Liver (tissue), 9 donors: ENCODE data around the gene EZR. TPM values are rescaled to one million over a fixed set of nuclear protein-coding genes. Genes with fewer than 3 reads are reported as not detected.

ENCODE experiments used
- DNase-seq: peaks from one replicate; pipeline ENCODE4 v3.0.0-alpha.2; 2017; ENCODE audit warnings: low spot score
- H3K27ac ChIP-seq, 2 donors: one replicate each; pipeline ENCODE4 v1.7.0; 2013; ENCODE audit warnings: inconsistent platforms in 2 of 2, low read length in 2 of 2, control low read depth in 1 of 2, low read depth in 1 of 2, mild to moderate bottlenecking in 1 of 2
- H3K27me3 ChIP-seq, 4 donors: one replicate each; pipeline versions ENCODE4 v1.6.1 to v1.7.0; 2013; ENCODE audit warnings: low read length in 3 of 4, inconsistent platforms in 1 of 4, mild to moderate bottlenecking in 1 of 4, moderate library complexity in 1 of 4; ENCODE audit not compliant: control insufficient read depth in 4 of 4, insufficient read depth in 4 of 4
- H3K36me3 ChIP-seq, 4 donors: one replicate each; pipeline versions ENCODE4 v1.6.1 to v1.7.0; 2013; ENCODE audit warnings: low read length in 3 of 4, mild to moderate bottlenecking in 3 of 4, low read depth in 1 of 4, moderate library complexity in 1 of 4; ENCODE audit not compliant: control insufficient read depth in 4 of 4, insufficient read depth in 3 of 4
- H3K4me1 ChIP-seq, 4 donors: one replicate each; pipeline versions ENCODE4 v1.6.1 to v1.7.0; 2013; ENCODE audit warnings: low read length in 3 of 4, mild to moderate bottlenecking in 3 of 4, moderate library complexity in 1 of 4; ENCODE audit not compliant: control insufficient read depth in 4 of 4, insufficient read depth in 4 of 4
- H3K4me3 ChIP-seq, 3 donors: one replicate each; pipeline versions ENCODE4 v1.6.1 to v1.7.0; 2013; ENCODE audit warnings: low read length in 3 of 3, control low read depth in 1 of 3, low read depth in 1 of 3, mild to moderate bottlenecking in 1 of 3
- H3K9ac ChIP-seq, 2 donors: one replicate each; pipeline ENCODE4 v1.7.0; 2013; ENCODE audit warnings: low read length in 2 of 2, mild to moderate bottlenecking in 2 of 2, moderate library complexity in 2 of 2, control low read depth in 1 of 2, low read depth in 1 of 2
- H3K9me3 ChIP-seq, 4 donors: one replicate each; pipeline versions ENCODE4 v1.6.1 to v1.7.0; 2013; ENCODE audit warnings: low read length in 3 of 4; ENCODE audit not compliant: control insufficient read depth in 4 of 4
- CTCF ChIP-seq: fragments of 150-350 bp; IDR thresholded peaks from 2 replicates; pipeline ENCODE4 v1.5.1; 2017; ENCODE audit warnings: improper control_type of control experiment, low read depth, low read length; ENCODE audit not compliant: missing input control
- FOXA1 ChIP-seq: IDR thresholded peaks from 2 replicates; pipeline ENCODE4 v1.6.1; 2016; ENCODE audit warnings: antibody characterized with exemption
- FOXA2 ChIP-seq: IDR thresholded peaks from 2 replicates; pipeline ENCODE4 v1.6.1; 2016; ENCODE audit warnings: antibody characterized with exemption
- GABPA ChIP-seq, 2 donors: IDR thresholded peaks in 1 of 2; conservative IDR thresholded peaks in 1 of 2; 2 replicates each; pipeline ENCODE4 v1.6.1; 2016; ENCODE audit warnings: antibody characterized with exemption in 2 of 2, mild to moderate bottlenecking in 1 of 2, moderate library complexity in 1 of 2
- HNF4A ChIP-seq, 2 donors: conservative IDR thresholded peaks; 2 replicates each; pipeline ENCODE4 v1.6.1; 2016; ENCODE audit warnings: antibody characterized with exemption in 2 of 2, mild to moderate bottlenecking in 2 of 2
- HNF4G ChIP-seq: IDR thresholded peaks from 2 replicates; pipeline ENCODE4 v1.6.1; 2016; ENCODE audit warnings: antibody characterized with exemption
- MAX ChIP-seq: IDR thresholded peaks from 2 replicates; pipeline ENCODE4 v1.6.1; 2016; ENCODE audit warnings: antibody characterized with exemption
- NR2F2 ChIP-seq: IDR thresholded peaks from 2 replicates; pipeline ENCODE4 v1.6.1; 2016; ENCODE audit warnings: antibody characterized with exemption
- RAD21 ChIP-seq, 2 donors: IDR thresholded peaks; 2 replicates each; pipeline ENCODE4 v1.6.1; 2016; ENCODE audit warnings: antibody characterized with exemption in 2 of 2, mild to moderate bottlenecking in 2 of 2
- RXRA ChIP-seq, 2 donors: IDR thresholded peaks; 2 replicates each; pipeline ENCODE4 v1.6.1; 2017 to 2018; ENCODE audit warnings: antibody characterized with exemption in 2 of 2, mild to moderate bottlenecking in 1 of 2
- SP1 ChIP-seq: IDR thresholded peaks from 2 replicates; pipeline ENCODE4 v1.6.1; 2018; ENCODE audit warnings: antibody characterized with exemption, mild to moderate bottlenecking
- TAF1 ChIP-seq: conservative IDR thresholded peaks from 2 replicates; pipeline ENCODE4 v1.6.1; 2016; ENCODE audit warnings: antibody characterized with exemption, mild to moderate bottlenecking
- YY1 ChIP-seq: IDR thresholded peaks from 2 replicates; pipeline ENCODE4 v1.6.1; 2016; ENCODE audit warnings: antibody characterized with exemption, mild to moderate bottlenecking
- WGBS: extraction: QIAGEN DNeasy Blood & Tissue Kit; methylation state at CpG from one replicate; pipeline ENCODE4 v1.1.7; 2013; 5-methylcytosine and 5-hydroxymethylcytosine counted together
- polyA plus RNA-seq, 2 donors: library from polyadenylated mRNA; stranded (reverse) in 1 of 2; unstranded in 1 of 2; fragments of 200-250 nt in 1 of 2; fragments of >200 nt in 1 of 2; fragmentation: Nextera tagmentation in 1 of 2; extraction: Ambion mirVana in 1 of 2; gene quantifications; one replicate each; pipeline versions ENCODE4 v1.2.1 to v1.2.3, GENCODE V29; 2013 to 2015
- total RNA-seq, 2 donors: library from RNA; depleted of rRNA; stranded (reverse); fragments of >200 nt; gene quantifications; one replicate each; pipeline ENCODE4 v1.2.3, GENCODE V29; 2014
- TF ChIP-seq, protein P1 (sequence below): IDR thresholded peaks from 2 replicates; pipeline ENCODE4 v1.6.1; 2016; ENCODE audit warnings: antibody characterized with exemption
- TF ChIP-seq, protein P2 (sequence below): IDR thresholded peaks from 2 replicates; pipeline ENCODE4 v1.6.1; 2016; ENCODE audit warnings: antibody characterized with exemption
- donor health status: healthy.
- donor health status: healthy.
- donor health status: healthy.
- donor health status: healthy.
- donor health status: healthy.

Gene EZR
- total and polyA plus RNA-seq, 4 donors = 22.0 to 35.4 (median 25.4) TPM

DNA sequence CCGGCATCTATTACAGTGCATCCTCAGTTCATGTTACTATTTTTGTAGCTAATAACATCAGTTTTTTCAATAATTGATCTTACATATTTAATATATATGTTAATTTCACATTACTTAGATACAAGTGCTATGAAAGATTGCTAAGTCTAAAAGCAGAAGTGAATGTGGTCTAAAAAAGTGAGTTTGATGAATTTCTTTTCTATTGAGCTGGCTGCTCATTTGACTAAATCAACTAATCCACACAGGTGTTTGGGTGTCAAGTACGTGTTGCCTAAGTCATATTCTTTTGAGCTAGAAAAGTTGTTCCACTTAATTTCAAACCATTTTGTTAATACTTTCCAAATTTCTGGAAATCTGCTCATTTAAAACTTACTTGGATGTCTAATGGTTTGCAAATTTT is 46.6 kb upstream of the EZR start (continued):
- TF ChIP-seq, protein P1, sequence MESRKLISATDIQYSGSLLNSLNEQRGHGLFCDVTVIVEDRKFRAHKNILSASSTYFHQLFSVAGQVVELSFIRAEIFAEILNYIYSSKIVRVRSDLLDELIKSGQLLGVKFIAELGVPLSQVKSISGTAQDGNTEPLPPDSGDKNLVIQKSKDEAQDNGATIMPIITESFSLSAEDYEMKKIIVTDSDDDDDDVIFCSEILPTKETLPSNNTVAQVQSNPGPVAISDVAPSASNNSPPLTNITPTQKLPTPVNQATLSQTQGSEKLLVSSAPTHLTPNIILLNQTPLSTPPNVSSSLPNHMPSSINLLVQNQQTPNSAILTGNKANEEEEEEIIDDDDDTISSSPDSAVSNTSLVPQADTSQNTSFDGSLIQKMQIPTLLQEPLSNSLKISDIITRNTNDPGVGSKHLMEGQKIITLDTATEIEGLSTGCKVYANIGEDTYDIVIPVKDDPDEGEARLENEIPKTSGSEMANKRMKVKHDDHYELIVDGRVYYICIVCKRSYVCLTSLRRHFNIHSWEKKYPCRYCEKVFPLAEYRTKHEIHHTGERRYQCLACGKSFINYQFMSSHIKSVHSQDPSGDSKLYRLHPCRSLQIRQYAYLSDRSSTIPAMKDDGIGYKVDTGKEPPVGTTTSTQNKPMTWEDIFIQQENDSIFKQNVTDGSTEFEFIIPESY = no peak
- no peak for TF ChIP-seq HNF4A (conservative IDR thresholded peaks at IDR 0.05)
- no peak for TF ChIP-seq HNF4G
- TF ChIP-seq YY1 = no peak
- TF ChIP-seq CTCF = no peak

GRCh38 chr6:158863646-158864045 is 44.5 kb upstream of the EZR start:
- TF ChIP-seq GABPA (IDR thresholded peaks at IDR 0.05 in 1 of 2, conservative IDR thresholded peaks at IDR 0.05 in 1 of 2) (no peak), FOXA2 (no peak), CTCF (no peak), MAX (no peak), SP1 (no peak), RXRA (IDR thresholded peaks at IDR 0.05) (no peak), FOXA1 (no peak), TAF1 (no peak), RAD21 (IDR thresholded peaks at IDR 0.05) (no peak)
- no peak for DNase-seq
- Histone ChIP-seq H3K36me3 (no peaks in the 10 kb centered on the region), H3K9me3 (no peaks in the 10 kb centered on the region), H3K27me3 (no peaks in the 10 kb centered on the region), H3K9ac (no peak overlapping the region), H3K4me1 (no peaks in the 10 kb centered on the region), H3K27ac (no peak overlapping the region), H3K4me3 (no peak overlapping the region)
- WGBS = 93% methylated on average over 4 of the region's 4 CpGs

DNA sequence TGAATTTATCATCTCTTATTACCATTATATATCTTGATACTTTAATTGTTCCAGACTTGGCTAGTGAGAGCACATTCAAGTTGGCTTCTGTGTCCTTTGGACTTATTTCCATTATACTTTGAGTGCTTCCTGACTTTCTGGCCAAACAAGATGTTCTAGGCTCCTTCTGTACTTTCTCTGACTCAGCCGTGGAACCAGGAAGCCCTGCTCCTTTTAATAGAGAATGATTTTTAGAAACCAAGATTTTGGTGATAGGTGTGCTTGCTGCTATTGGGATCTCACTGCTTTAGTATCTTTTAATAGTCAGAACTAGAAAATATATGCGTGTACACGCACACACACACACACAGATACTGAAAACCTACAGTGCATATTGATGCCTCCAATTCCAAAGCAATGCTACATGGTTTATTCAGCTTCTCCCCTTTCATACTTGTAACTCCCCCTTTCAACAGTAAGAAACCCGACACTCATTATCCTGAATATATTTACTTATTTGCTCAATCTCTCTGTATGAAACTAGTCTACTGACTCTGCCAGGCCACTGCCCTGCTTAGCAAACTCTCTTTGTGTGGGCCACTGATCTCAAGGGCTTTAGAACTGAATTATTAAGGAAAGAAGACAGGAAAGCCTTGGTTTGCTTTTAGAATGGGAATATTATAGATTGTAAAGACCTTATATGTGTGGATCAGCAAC is 42.7 kb upstream of the EZR start:
- no peaks in the 10 kb centered on the region for H3K4me1 ChIP-seq
- H3K4me3 ChIP-seq = no peak overlapping the region
- TF ChIP-seq, protein P2, sequence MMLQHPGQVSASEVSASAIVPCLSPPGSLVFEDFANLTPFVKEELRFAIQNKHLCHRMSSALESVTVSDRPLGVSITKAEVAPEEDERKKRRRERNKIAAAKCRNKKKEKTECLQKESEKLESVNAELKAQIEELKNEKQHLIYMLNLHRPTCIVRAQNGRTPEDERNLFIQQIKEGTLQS = no peak
- TF ChIP-seq NR2F2 = no peak
- H3K27ac ChIP-seq = no peak overlapping the region
- H3K36me3 ChIP-seq = no peaks in the 10 kb centered on the region
- 76% methylated on average over 4 of the region's 4 CpGs for WGBS
- DNase-seq = no peak
- H3K9ac ChIP-seq = no peak overlapping the region
- no peaks in the 10 kb centered on the region for H3K27me3 ChIP-seq
- no peaks in the 10 kb centered on the region for H3K9me3 ChIP-seq
